ENCODE results near the gene CRX.

Gene CRX

DNA sequence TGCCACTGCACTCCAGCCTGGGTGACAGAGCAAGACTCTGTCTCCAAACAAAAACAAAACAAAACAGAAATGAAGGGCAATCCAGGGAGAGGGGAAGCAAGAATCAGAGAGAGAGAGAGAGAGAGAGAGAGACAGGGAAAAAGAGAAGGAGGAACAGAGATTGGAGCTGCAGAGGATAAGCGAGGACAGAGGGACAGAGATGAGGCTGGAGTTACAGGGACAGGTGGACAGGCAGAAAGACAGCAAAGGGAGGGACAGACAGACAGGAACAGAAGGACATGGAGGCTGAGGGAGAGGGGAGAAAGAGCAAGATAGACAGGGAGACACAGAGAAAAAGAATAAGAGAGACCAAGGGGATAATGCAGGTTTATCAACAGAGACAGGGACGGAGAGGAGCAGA lies 1.3 kb upstream of the CRX start:
- no peak for DNase-seq (ENCODE audit: extremely low spot score)
- TF ChIP-seq, protein P1, sequence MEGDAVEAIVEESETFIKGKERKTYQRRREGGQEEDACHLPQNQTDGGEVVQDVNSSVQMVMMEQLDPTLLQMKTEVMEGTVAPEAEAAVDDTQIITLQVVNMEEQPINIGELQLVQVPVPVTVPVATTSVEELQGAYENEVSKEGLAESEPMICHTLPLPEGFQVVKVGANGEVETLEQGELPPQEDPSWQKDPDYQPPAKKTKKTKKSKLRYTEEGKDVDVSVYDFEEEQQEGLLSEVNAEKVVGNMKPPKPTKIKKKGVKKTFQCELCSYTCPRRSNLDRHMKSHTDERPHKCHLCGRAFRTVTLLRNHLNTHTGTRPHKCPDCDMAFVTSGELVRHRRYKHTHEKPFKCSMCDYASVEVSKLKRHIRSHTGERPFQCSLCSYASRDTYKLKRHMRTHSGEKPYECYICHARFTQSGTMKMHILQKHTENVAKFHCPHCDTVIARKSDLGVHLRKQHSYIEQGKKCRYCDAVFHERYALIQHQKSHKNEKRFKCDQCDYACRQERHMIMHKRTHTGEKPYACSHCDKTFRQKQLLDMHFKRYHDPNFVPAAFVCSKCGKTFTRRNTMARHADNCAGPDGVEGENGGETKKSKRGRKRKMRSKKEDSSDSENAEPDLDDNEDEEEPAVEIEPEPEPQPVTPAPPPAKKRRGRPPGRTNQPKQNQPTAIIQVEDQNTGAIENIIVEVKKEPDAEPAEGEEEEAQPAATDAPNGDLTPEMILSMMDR (IDR thresholded peaks at IDR 0.05; ENCODE audit: control extremely low read depth, extremely low read depth, low read depth, missing control alignments) = no peak
- CTCF ChIA-PET = interaction anchor here (1.1 to 1.2 kb wide), 2 partner anchors 31 to 44 kb away, joined by 4 read pairs; no protein-coding TSS in a partner anchor
- POLR2A ChIA-PET = no interaction called here

DNA sequence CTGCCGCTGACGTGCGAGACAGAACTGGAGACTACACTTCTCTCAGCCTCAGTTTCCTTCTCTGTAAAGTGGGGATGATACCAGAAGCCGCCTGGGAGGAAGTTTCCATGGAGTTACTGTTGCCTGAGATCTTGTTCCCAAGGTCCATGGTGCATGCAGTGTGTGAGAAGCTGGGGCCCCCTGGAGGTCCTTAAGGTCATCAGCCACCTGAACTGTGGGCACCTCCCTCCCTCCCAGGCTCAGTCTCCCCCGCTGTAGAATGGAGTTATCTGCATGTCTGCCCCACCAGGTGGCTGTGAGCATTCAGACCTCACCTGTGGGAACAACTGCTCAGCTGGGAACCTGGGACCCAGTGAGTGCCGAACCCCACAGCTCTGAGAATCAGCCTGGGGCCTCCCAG lies 2.7 kb downstream of the CRX start:
- TF ChIP-seq, protein P1 (IDR thresholded peaks at IDR 0.05; ENCODE audit: control extremely low read depth, extremely low read depth, low read depth, missing control alignments) = no peak
- ChIA-PET CTCF (interaction anchor here (2.3 kb wide), 1 partner anchor 10 kb away, joined by 8 read pairs; no protein-coding TSS in a partner anchor), POLR2A (no interaction called here)
- no peak for DNase-seq (ENCODE audit: extremely low spot score)

DNA sequence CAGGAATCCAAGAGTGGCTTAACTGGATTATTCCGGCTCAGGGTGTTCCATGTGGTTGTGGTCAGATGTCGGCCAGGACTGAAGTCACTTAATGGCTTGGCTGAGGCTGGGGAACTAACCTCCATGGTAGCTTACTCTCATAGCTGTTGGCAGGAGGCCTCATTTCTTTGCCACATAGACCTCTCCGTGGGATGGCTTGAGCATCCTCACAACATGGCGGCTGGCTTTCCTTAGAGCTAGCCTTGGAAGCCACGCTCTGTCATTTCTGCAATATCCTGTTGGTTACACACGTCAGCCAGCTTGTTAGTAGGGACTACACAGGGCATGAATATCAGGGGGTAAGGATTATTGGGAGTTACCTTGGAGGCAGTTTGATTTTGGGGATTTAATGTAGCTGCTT lies 5.1 kb downstream of the CRX start:
- ChIA-PET CTCF (interaction anchor here (1.1 to 1.7 kb wide), 3 partner anchors 11 to 37 kb away, joined by 3 to 7 read pairs (median 5); no protein-coding TSS in a partner anchor), POLR2A (no interaction called here)
- TF ChIP-seq, protein P1 (IDR thresholded peaks at IDR 0.05; ENCODE audit: control extremely low read depth, extremely low read depth, low read depth, missing control alignments) = no peak
- no peak for DNase-seq (ENCODE audit: extremely low spot score)

DNA sequence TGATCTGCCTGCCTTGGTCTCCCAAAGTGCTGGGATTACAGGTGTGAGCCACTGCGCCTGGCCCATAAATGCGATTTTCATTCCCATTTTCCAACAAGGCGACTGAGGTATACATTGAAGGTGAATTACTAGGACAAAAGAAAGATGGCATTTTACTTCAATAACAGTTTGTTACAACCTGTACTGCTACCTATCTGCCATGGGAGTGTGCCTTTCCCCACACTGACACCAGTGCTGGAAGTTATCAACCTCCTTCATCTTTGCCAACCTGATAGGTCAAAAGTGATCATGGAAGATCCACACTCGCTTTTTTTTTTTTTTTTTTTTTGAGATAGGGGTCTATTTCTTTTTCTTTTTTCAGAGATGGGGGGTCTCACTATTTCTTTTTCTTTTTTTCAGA lies 11.0 kb downstream of the CRX start:
- CTCF ChIA-PET = no interaction called here
- POLR2A ChIA-PET = no interaction called here
- TF ChIP-seq, protein P1 (IDR thresholded peaks at IDR 0.05; ENCODE audit: control extremely low read depth, extremely low read depth, low read depth, missing control alignments) = no peak
- DNase-seq (ENCODE audit: extremely low spot score) = no peak

DNA sequence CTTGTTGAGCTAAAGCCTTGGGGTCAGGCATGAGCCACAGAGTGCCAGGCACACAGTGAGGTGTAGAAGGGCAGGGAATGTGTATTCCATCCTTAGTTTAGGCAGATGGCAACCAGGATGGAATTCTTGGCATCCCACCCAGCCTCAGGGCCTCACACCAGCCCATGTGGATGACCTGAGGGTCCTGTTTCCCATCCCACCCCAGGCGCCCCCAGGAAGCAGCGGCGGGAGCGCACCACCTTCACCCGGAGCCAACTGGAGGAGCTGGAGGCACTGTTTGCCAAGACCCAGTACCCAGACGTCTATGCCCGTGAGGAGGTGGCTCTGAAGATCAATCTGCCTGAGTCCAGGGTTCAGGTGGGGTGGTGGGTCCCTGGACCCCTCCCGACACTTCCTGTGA lies 14.3 kb downstream of the CRX start:
- CTCF ChIA-PET = no interaction called here
- no peak for DNase-seq (ENCODE audit: extremely low spot score)
- TF ChIP-seq, protein P1 (IDR thresholded peaks at IDR 0.05; ENCODE audit: control extremely low read depth, extremely low read depth, low read depth, missing control alignments) = no peak
- POLR2A ChIA-PET = no interaction called here

DNA sequence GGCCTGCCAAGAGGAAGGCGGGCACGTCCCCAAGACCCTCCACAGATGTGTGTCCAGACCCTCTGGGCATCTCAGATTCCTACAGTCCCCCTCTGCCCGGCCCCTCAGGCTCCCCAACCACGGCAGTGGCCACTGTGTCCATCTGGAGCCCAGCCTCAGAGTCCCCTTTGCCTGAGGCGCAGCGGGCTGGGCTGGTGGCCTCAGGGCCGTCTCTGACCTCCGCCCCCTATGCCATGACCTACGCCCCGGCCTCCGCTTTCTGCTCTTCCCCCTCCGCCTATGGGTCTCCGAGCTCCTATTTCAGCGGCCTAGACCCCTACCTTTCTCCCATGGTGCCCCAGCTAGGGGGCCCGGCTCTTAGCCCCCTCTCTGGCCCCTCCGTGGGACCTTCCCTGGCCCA lies 17.7 kb downstream of the CRX start:
- ChIA-PET POLR2A (no interaction called here), CTCF (no interaction called here)
- no peak for DNase-seq (ENCODE audit: extremely low spot score)
- TF ChIP-seq, protein P1 (IDR thresholded peaks at IDR 0.05; ENCODE audit: control extremely low read depth, extremely low read depth, low read depth, missing control alignments) = no peak

DNA sequence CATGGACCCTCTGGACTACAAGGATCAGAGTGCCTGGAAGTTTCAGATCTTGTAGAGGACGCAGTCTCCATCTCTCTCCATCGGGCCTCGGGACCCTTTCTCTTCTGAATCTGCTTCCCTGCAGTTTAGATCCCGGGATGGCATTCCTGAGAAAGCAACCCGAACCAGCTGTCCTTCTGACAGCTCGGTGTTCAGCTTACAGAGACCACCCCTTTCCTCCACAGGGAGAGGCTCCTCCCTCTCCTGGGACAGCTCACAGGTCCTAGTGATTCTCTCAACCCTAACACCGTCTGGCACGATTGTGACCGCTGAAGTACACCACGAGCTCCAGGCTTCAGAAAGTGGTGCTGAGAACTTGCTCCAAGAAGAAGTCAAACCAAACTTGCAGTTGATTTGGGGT lies 18.2 kb downstream of the CRX start:
- POLR2A ChIA-PET = no interaction called here
- TF ChIP-seq, protein P1 (IDR thresholded peaks at IDR 0.05; ENCODE audit: control extremely low read depth, extremely low read depth, low read depth, missing control alignments) = no peak
- CTCF ChIA-PET = no interaction called here
- DNase-seq (ENCODE audit: extremely low spot score) = no peak
